Measurements from ENCODE around the gene WHRN.

DNA sequence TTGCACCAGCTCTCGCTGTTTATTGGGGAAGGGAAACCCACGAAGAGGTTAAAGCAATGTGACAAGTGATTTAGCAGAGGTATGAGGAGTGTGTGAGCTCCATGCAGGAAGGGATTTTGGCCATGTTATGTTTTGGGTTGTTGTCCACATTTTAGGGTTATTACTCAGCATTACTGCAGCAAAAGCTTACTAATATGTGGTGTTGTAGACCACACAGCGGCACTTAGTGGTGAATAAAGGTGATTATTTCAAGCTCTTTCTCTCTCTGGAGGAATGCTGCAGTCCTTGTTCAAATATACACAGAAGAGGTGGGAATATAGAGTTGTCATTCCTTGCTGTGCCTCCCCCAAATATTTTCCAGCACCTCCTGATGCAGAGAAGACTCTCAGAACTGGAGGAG, 87.8 kb downstream of the WHRN start:
- no peak for TF ChIP-seq POLR2A (IDR thresholded peaks at IDR 0.05)
- TF ChIP-seq, protein P1, sequence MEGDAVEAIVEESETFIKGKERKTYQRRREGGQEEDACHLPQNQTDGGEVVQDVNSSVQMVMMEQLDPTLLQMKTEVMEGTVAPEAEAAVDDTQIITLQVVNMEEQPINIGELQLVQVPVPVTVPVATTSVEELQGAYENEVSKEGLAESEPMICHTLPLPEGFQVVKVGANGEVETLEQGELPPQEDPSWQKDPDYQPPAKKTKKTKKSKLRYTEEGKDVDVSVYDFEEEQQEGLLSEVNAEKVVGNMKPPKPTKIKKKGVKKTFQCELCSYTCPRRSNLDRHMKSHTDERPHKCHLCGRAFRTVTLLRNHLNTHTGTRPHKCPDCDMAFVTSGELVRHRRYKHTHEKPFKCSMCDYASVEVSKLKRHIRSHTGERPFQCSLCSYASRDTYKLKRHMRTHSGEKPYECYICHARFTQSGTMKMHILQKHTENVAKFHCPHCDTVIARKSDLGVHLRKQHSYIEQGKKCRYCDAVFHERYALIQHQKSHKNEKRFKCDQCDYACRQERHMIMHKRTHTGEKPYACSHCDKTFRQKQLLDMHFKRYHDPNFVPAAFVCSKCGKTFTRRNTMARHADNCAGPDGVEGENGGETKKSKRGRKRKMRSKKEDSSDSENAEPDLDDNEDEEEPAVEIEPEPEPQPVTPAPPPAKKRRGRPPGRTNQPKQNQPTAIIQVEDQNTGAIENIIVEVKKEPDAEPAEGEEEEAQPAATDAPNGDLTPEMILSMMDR (IDR thresholded peaks at IDR 0.05): no peak
